ENCODE data around the gene ISL2.

The ISL2 gene

GRCh38 chr15:76349301-76350070 is 12.9 kb downstream of the ISL2 start:
- no peak for DNase-seq (ENCODE audit: low read depth in 1 of 2, low spot score in 1 of 2)
- in situ Hi-C loops (cut with HindIII; ENCODE audit: low pct_unique_long_range_greater_than_20kb, low sequenced_read_pairs) = no loop called here
- no peak for TF ChIP-seq JUND (IDR thresholded peaks at IDR 0.05; ENCODE audit: low read depth)

- in situ Hi-C loops (cut with HindIII; ENCODE audit: low pct_unique_long_range_greater_than_20kb, low sequenced_read_pairs) = no loop called here
- TF ChIP-seq JUND (IDR thresholded peaks at IDR 0.05; ENCODE audit: low read depth) = no peak
- no peak for DNase-seq (ENCODE audit: low read depth in 1 of 2, low spot score in 1 of 2)
Measured at GRCh38 chr15:76353023-76353577, 16.5 kb downstream of the ISL2 start.

GRCh38 chr15:76353903-76354302 is 17.3 kb downstream of the ISL2 start:
- in situ Hi-C loops (cut with HindIII; ENCODE audit: low pct_unique_long_range_greater_than_20kb, low sequenced_read_pairs) = no loop called here
- no peak for DNase-seq (ENCODE audit: low read depth in 1 of 2, low spot score in 1 of 2)
- no peak for TF ChIP-seq JUND (IDR thresholded peaks at IDR 0.05; ENCODE audit: low read depth)

DNA sequence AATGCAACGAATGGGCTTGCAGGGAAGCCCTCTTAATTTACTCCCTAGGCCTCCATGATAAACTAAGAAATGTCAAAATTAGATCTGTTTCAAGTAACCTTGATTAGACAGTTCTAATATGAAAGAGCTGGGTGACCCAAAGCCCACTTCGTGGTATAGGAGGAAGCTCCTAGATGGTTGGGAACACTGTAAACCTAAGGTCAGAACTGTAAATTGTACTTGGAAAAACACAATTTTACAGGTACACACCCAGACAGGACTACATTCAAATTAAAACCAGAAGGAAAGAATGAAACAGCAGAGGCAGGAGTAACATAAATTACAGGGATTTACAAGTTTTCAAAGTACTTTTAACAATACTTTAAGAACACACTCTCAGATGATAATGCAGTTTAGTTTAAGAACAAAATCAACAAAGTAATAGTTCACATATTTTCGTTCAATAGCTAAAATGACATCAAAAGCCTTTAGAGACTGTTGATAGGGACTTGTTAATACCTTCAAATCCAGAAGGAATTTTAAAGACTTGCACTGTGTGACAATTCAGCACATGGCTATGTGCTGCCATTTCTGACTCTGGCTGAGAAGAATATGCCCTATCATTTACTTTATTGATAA is 18.4 kb downstream of the ISL2 start:
- in situ Hi-C loops (cut with HindIII; ENCODE audit: low pct_unique_long_range_greater_than_20kb, low sequenced_read_pairs) = no loop called here
- TF ChIP-seq JUND (IDR thresholded peaks at IDR 0.05; ENCODE audit: low read depth) = no peak
- no peak for DNase-seq (ENCODE audit: low read depth in 1 of 2, low spot score in 1 of 2)

DNA sequence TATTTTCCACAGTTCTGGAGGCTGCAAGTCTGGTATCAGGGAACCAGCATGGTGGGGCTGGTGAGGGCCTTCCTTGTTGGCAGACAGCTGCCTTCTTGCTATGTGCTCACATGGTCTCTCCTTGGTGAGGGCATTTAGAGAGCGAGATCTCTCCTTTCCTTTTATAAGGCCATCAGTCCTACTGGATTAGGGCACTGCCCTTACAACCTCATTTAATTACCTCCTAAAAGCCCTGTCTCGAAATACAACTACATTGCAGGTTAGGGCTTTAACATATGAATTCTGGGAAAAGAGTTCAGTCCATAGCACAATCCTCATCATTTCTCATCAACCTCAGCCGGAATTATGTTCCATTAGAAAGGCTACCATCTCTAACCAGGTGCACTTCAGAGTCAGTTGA is 21.9 kb downstream of the ISL2 start:
- no peak for DNase-seq (ENCODE audit: low read depth in 1 of 2, low spot score in 1 of 2)
- in situ Hi-C loops (cut with HindIII; ENCODE audit: low pct_unique_long_range_greater_than_20kb, low sequenced_read_pairs) = no loop called here
- TF ChIP-seq JUND (IDR thresholded peaks at IDR 0.05; ENCODE audit: low read depth) = no peak

- in situ Hi-C loops (cut with HindIII; ENCODE audit: low pct_unique_long_range_greater_than_20kb, low sequenced_read_pairs) = no loop called here
- DNase-seq (ENCODE audit: low read depth in 1 of 2, low spot score in 1 of 2) = no peak
- no peak for TF ChIP-seq JUND (IDR thresholded peaks at IDR 0.05; ENCODE audit: low read depth)
Measured at GRCh38 chr15:76359152-76359551, 22.6 kb downstream of the ISL2 start.

DNA sequence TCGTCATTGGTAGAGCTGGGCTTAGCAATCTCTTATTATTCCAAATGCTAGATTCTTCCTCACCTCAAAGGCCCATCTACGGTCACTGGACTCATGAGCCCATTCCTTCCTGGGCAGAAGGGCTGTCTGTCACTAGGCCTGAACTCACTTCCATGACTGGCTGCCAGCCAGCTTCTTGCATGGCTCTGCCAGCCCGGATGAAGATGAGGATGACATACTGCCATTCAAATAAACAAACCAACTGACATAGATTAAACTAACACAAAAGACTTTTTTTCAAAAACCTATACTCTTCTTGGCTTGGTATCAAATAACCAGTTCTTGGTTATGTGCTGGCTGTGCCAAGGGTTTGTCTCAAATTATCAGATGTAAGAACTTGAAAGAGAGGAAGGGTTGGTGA is 23.8 kb downstream of the ISL2 start:
- no peak for TF ChIP-seq JUND (IDR thresholded peaks at IDR 0.05; ENCODE audit: low read depth)
- no peak for DNase-seq (ENCODE audit: low read depth in 1 of 2, low spot score in 1 of 2)
- in situ Hi-C loops (cut with HindIII; ENCODE audit: low pct_unique_long_range_greater_than_20kb, low sequenced_read_pairs) = no loop called here

DNA sequence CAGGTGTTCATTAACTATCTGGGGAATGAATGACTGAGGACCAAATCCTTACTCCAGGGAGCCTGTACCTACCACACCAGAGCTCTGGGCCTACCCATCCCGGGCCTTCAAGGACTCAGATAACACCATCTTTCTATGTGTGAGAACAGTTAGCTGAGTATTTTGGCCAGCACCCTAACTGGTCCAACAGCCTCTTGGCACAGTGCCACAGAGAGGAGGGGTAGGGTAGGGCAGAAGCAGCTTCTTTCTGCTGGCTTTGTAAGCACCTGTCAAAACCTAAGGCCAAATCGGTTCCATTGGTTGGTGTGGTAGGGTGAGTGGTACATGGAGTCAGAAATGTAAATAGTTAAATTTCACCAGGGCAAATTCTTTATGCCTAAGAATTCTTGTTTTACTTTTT is 26.7 kb downstream of the ISL2 start:
- DNase-seq (ENCODE audit: low read depth in 1 of 2, low spot score in 1 of 2) = peak in 1 of 2 experiments; percentile 73
- in situ Hi-C loops (cut with HindIII; ENCODE audit: low pct_unique_long_range_greater_than_20kb, low sequenced_read_pairs) = no loop called here
- TF ChIP-seq JUND (IDR thresholded peaks at IDR 0.05; ENCODE audit: low read depth) = no peak

DNA sequence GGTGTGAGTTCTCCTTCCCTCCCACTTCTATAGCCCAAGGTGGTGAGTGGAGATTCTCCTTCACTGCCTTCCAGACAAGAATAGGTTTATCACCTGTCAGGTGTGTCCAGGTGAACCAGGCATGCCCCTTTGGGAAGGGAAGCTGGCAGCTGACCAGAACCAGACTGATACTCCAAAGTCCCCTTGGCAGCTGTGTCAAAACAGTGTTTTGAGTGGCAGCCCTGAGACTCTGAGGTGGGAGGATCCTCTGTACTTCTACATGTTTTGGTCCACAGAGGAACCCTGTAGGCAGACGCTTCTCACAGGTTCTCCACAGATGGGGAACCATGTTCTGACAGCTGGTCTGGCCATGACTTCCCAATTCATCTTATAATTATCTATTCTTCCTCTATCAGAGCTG is 30.1 kb downstream of the ISL2 start:
- DNase-seq (ENCODE audit: low read depth in 1 of 2, low spot score in 1 of 2) = no peak
- TF ChIP-seq JUND (IDR thresholded peaks at IDR 0.05; ENCODE audit: low read depth) = no peak
- in situ Hi-C loops (cut with HindIII; ENCODE audit: low pct_unique_long_range_greater_than_20kb, low sequenced_read_pairs) = no loop called here

DNA sequence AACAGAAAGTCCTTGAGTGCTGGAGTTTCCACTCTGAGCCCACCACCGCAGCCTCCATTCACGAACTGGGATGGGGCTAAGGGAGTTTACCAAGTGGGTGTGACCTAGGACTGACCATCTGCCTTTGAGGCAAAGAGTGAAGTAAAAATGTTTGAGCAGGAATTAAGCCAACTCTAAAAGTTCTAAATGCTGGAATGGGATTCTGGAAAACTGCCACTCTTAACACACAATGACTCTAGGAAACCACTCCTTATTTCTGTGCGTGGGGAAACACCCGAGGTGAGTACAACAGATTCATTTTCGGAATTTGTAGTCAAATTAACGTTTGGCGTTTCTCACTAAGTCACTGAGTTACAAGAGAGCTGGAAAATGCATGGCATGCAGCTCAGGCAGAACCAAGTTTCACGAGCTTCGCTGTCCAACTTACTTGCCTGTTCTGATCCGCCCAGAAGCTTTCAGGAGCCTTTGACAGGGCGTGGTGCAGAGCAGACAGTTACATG is 31.6 kb downstream of the ISL2 start:
- DNase-seq (ENCODE audit: low read depth in 1 of 2, low spot score in 1 of 2) = peak in 1 of 2 experiments; percentile 45
- in situ Hi-C loops (cut with HindIII; ENCODE audit: low pct_unique_long_range_greater_than_20kb, low sequenced_read_pairs) = no loop called here
- no peak for TF ChIP-seq JUND (IDR thresholded peaks at IDR 0.05; ENCODE audit: low read depth)

DNA sequence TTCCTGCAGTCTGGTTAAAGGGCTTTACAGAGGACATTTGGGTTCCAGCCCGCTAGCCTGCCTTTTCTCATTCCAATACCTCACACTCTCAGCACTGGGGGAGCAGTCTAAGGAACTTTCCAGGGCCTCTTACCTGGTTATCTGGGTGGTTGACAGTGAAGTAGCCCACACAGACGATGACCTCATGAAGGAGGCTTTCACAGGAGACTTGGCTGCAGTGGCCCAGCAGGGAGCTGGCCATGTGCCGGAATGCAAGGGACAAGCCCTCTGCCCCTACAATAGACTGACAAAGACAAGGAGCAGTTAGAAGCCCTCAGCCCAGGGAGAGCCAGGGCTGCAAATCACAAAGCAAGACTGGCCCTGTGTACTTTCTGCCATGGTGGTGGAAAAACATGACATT is 39.5 kb downstream of the ISL2 start:
- DNase-seq (ENCODE audit: low read depth in 1 of 2, low spot score in 1 of 2) = no peak
- no peak for TF ChIP-seq JUND (IDR thresholded peaks at IDR 0.05; ENCODE audit: low read depth)
- in situ Hi-C loops (cut with HindIII; ENCODE audit: low pct_unique_long_range_greater_than_20kb, low sequenced_read_pairs) = no loop called here

- no peak for DNase-seq (ENCODE audit: low read depth in 1 of 2, low spot score in 1 of 2)
- no peak for TF ChIP-seq JUND (IDR thresholded peaks at IDR 0.05; ENCODE audit: low read depth)
- in situ Hi-C loops (cut with HindIII; ENCODE audit: low pct_unique_long_range_greater_than_20kb, low sequenced_read_pairs) = no loop called here
Measured at GRCh38 chr15:76376816-76377215, 40.2 kb downstream of the ISL2 start.

GRCh38 chr15:76377217-76377616 is 40.6 kb downstream of the ISL2 start:
- DNase-seq (ENCODE audit: low read depth in 1 of 2, low spot score in 1 of 2) = no peak
- no peak for TF ChIP-seq JUND (IDR thresholded peaks at IDR 0.05; ENCODE audit: low read depth)
- in situ Hi-C loops (cut with HindIII; ENCODE audit: low pct_unique_long_range_greater_than_20kb, low sequenced_read_pairs) = no loop called here
